Glutamatergic neuron (in vitro differentiated cells): ENCODE measurements around the gene OTUD7B. TPM values are rescaled to one million over a fixed set of nuclear protein-coding genes. Genes with fewer than 3 reads are reported as not detected.

ENCODE experiments used
- DNase-seq: peaks from one replicate; pipeline ENCODE4 v3.0.0; 2022
- H3K27ac Mint-ChIP-seq: one replicate; pipeline ENCODE4 v1.8.0; 2020; ENCODE audit warnings: mild to moderate bottlenecking, mixed read lengths, inconsistent platforms; ENCODE audit not compliant: unreplicated experiment
- H3K27me3 Mint-ChIP-seq: one replicate; pipeline ENCODE4 v1.8.0; 2020; ENCODE audit warnings: mild to moderate bottlenecking, moderate library complexity, mixed read lengths, inconsistent platforms; ENCODE audit not compliant: unreplicated experiment
- H3K36me3 Mint-ChIP-seq: one replicate; pipeline ENCODE4 v1.8.0; 2020; ENCODE audit warnings: mild to moderate bottlenecking, mixed read lengths, inconsistent platforms; ENCODE audit not compliant: unreplicated experiment
- H3K4me1 Mint-ChIP-seq: one replicate; pipeline ENCODE4 v1.8.0; 2020; ENCODE audit warnings: mild to moderate bottlenecking, low read depth, mixed read lengths, inconsistent platforms; ENCODE audit not compliant: unreplicated experiment
- H3K4me3 Mint-ChIP-seq: one replicate; pipeline ENCODE4 v1.8.0; 2020; ENCODE audit warnings: mild to moderate bottlenecking, mixed read lengths, inconsistent platforms; ENCODE audit not compliant: unreplicated experiment
- H3K9me3 Mint-ChIP-seq: one replicate; pipeline ENCODE4 v1.8.0; 2020; ENCODE audit warnings: mild to moderate bottlenecking, moderate library complexity, mixed read lengths, inconsistent platforms; ENCODE audit not compliant: unreplicated experiment
- CTCF ChIP-seq: fragments of 200-600 bp; sonication (generic); IDR thresholded peaks from one replicate; pipeline ENCODE4 v1.5.0; 2021; ENCODE audit not compliant: partially characterized antibody, unreplicated experiment
- total RNA-seq: library from RNA; stranded (reverse); fragmentation: NEBNext Ultra II Directional; extraction: Animal tissue kit (Norgen Biotek cat#: 25700); gene quantifications from one replicate; pipeline ENCODE4 v1.2.1, GENCODE V29; 2021; ENCODE audit not compliant: unreplicated experiment

The OTUD7B gene
- total RNA-seq, 1 donor from 2014 or later, result 15.4 TPM

DNA sequence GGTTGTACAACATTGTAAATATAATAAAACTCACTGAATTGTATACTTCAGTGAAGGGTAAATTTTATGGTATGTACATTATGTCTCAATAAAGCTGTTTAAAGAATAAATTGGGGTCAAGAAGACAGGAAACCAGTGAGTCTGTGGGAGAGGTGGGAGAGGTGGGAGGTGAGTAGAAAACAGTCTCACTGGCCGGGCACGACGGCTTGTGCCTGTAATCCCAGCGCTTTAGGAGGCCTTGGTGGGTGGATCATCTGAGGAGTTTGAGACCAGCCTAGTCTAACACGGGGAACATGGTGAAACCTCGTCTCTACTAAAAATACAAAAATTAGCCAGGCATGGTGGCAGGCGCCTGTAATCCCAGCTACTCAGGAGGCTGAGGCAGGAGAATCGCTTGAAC, 78.1 kb downstream of the OTUD7B start:
- Mint-ChIP-seq H3K4me1 (peaks cover 10% of the 10 kb centered on the region), H3K27ac (no peak overlapping the region), H3K4me3 (no peak overlapping the region), H3K9me3 (peaks cover 8% of the 10 kb centered on the region), H3K36me3 (no peaks in the 10 kb centered on the region), H3K27me3 (peaks cover 12% of the 10 kb centered on the region)
- TF ChIP-seq CTCF, result no peak
- DNase-seq, result no peak

GRCh38 chr1:149931212-149931790, 79.2 kb downstream of the OTUD7B start:
- H3K4me3 Mint-ChIP-seq, result no peak overlapping the region
- peaks cover 9% of the 10 kb centered on the region for H3K27me3 Mint-ChIP-seq
- TF ChIP-seq CTCF, result no peak
- H3K9me3 Mint-ChIP-seq, result peaks cover 10% of the 10 kb centered on the region
- DNase-seq, result no peak
- H3K4me1 Mint-ChIP-seq, result peaks cover 9% of the 10 kb centered on the region
- no peaks in the 10 kb centered on the region for H3K36me3 Mint-ChIP-seq
- no peak overlapping the region for H3K27ac Mint-ChIP-seq

DNA sequence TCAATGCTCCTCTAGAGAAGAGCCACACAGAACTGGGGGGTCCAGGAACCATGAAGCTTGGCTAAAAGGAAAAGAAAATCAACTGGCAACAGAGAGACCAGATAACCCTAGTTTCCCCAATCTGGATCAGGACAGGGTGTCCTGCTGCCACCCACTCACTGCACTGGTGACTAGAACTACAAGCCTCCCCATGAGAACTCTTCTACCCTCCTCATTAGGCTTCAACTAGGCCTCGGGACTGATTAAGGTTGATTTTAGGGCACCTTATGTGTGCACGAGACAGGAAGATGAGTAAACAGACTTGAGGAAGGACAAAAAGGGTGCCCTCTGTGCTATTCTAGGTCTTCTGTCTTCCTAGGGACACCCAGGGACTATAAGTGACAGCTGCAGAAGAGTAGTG, 80.7 kb downstream of the OTUD7B start:
- Mint-ChIP-seq H3K27ac (peak overlapping the region; percentile 22), H3K27me3 (peaks cover 12% of the 10 kb centered on the region), H3K36me3 (peaks cover 4% of the 10 kb centered on the region), H3K9me3 (peaks cover 10% of the 10 kb centered on the region), H3K4me1 (peaks cover 12% of the 10 kb centered on the region), H3K4me3 (peak overlapping the region; percentile 38)
- TF ChIP-seq CTCF, result no peak
- no peak for DNase-seq

GRCh38 chr1:149928401-149928724, 82.2 kb downstream of the OTUD7B start:
- peak overlapping the region; percentile 99 for H3K27ac Mint-ChIP-seq
- peaks cover 12% of the 10 kb centered on the region for H3K4me1 Mint-ChIP-seq
- H3K27me3 Mint-ChIP-seq, result peaks cover 12% of the 10 kb centered on the region
- H3K4me3 Mint-ChIP-seq, result peak overlapping the region; percentile 100
- H3K36me3 Mint-ChIP-seq, result peaks cover 9% of the 10 kb centered on the region
- peaks cover 10% of the 10 kb centered on the region for H3K9me3 Mint-ChIP-seq
- TF ChIP-seq CTCF, result no peak
- DNase-seq, result no peak

DNA sequence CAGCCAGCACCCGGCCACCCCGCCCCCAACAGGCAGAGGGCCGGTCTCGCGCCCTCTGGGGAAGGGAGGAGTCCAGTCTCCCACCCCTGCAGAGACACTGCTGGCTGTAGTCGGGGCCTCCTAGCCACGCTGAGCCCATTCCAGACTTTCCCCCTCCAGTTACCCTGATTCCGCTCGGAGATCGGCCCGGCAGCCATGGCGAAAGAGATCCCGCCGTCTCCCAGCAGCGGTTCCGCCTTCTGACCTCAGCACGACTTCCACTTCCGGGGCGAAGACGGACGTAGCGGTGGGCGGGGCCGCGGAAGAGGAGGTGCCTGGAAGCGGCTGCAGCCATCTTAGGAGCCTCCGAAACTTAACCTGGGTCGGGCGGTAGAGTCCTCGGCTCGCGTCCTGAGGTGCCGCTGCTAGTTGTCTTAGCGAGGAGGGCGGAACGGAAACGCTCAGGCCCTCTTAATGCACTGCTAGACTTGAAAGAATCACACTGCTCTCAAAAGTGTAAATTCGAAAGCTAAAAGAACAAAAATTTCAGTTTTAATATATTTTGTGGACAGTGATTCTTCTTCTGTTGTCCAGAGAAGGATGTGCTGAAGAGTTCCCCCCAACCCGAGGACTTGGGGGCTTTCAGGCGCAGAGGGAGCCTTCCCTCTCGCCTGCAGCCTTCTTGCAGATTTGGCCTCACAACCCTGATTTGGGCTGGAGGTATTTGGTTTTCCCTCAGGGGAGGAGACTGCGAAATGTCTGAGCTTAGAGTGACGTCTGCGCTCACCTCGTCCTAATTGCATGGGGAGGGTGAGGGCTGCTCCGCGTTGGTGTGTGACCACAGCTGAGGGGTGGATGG, 82.7 kb downstream of the OTUD7B start, which contains the start of gene SF3B4:
Gene SF3B4 (minus strand): TSS at position 241 of the 838 bp plus-strand sequence. CDS start 44 bp downstream, at position 197.
- H3K27me3 Mint-ChIP-seq, result peaks cover 12% of the 10 kb centered on the region
- peaks cover 10% of the 10 kb centered on the region for H3K9me3 Mint-ChIP-seq
- H3K4me1 Mint-ChIP-seq, result peaks cover 12% of the 10 kb centered on the region
- peaks cover 9% of the 10 kb centered on the region for H3K36me3 Mint-ChIP-seq
- H3K27ac Mint-ChIP-seq, result peak within 1 kb of the TSS; percentile 99
- DNase-seq, result peak; percentile 96
- H3K4me3 Mint-ChIP-seq, result peak within 1 kb of the TSS; percentile 100
- no peak for TF ChIP-seq CTCF
